ENCODE data around the gene SENP1.

DNA sequence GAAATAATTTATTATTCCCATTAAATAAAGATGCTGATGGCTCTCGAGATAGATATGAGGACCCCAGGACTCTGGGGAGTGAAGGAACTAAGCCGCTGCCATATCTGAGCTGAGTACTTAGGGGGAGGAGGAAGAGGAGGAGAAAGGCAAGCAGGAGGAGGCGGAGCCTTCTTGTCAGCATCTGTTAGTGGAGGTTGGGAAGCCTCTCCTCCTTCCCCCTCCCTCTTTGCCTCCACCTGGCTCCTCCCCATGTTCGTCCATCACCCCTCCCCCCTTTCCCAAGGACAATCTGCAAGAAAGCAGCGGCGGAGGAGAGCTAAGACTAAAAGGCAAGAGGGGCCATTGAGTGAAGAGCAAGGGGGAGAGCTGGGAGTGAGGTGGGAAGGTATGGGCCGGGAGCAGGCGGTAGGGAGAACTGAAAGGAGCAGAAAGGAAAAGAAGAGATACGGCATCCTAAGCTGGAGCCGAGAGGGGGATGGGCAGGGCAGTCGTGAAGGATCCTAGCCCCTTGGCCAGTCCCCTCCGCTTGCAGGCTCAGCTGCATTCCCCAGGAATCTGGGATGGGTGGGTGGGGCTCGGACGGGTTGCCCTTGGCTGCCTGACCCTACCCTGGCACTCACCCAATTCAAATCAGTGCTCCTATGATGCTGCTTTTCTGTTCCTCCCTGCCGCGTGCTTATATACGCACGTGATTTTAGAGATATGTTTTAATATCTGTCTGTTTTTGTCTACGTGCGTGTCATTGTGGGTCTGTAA, 13.4 kb upstream of the SENP1 start, which contains the start of gene PFKM:
- TF ChIP-seq, protein P1, sequence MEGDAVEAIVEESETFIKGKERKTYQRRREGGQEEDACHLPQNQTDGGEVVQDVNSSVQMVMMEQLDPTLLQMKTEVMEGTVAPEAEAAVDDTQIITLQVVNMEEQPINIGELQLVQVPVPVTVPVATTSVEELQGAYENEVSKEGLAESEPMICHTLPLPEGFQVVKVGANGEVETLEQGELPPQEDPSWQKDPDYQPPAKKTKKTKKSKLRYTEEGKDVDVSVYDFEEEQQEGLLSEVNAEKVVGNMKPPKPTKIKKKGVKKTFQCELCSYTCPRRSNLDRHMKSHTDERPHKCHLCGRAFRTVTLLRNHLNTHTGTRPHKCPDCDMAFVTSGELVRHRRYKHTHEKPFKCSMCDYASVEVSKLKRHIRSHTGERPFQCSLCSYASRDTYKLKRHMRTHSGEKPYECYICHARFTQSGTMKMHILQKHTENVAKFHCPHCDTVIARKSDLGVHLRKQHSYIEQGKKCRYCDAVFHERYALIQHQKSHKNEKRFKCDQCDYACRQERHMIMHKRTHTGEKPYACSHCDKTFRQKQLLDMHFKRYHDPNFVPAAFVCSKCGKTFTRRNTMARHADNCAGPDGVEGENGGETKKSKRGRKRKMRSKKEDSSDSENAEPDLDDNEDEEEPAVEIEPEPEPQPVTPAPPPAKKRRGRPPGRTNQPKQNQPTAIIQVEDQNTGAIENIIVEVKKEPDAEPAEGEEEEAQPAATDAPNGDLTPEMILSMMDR (IDR thresholded peaks at IDR 0.05), result no peak
- no peak for TF ChIP-seq ZFX (IDR thresholded peaks at IDR 0.05; ENCODE audit: borderline replicate concordance)
